Uterus (tissue), 4 donors: ENCODE measurements around the gene LDAH. TPM values are rescaled to one million over a fixed set of nuclear protein-coding genes. Genes with fewer than 3 reads are reported as not detected.

Experiments
- DNase-seq, 2 donors: peaks; one replicate each; pipeline ENCODE4 v3.0.0-alpha.2; 2019 to 2020
- H3K27ac ChIP-seq, 2 donors: fragments of 200-600 bp; sonication (generic); 1 replicate in 1 of 2; 2 replicates in 1 of 2; pipeline ENCODE4 v1.5.1; 2016 to 2018
- H3K27me3 ChIP-seq, 2 donors: fragments of 200-600 bp; sonication (generic); one replicate each; pipeline ENCODE4 v1.5.1; 2018 to 2019; ENCODE audit warnings: control low read depth in 1 of 2
- H3K36me3 ChIP-seq, 2 donors: fragments of 200-600 bp; sonication (generic); one replicate each; pipeline ENCODE4 v1.5.1; 2019; ENCODE audit warnings: control low read depth in 1 of 2
- H3K4me1 ChIP-seq, 2 donors: fragments of 200-600 bp; sonication (generic); one replicate each; pipeline ENCODE4 v1.5.1; 2018 to 2019; ENCODE audit warnings: control low read depth in 1 of 2
- H3K4me3 ChIP-seq, 2 donors: fragments of 200-600 bp; sonication (generic); 1 replicate in 1 of 2; 2 replicates in 1 of 2; pipeline ENCODE4 v1.5.1; 2018 to 2019; ENCODE audit warnings: mild to moderate bottlenecking in 1 of 2
- H3K9me3 ChIP-seq, 2 donors: fragments of 200-600 bp; sonication (generic); one replicate each; pipeline ENCODE4 v1.5.1; 2019; ENCODE audit warnings: control low read depth in 1 of 2
- CTCF ChIP-seq, 4 experiments: fragments of 200-600 bp in 2 of 4; fragments of 450-650 bp in 2 of 4; sonication (generic) in 2 of 4; IDR thresholded peaks; one replicate each; pipeline ENCODE4 v1.5.1; 2016 to 2019; ENCODE audit warnings: antibody characterized with exemption in 4 of 4, mild to moderate bottlenecking in 2 of 4, moderate library complexity in 1 of 4
- POLR2A ChIP-seq, 2 donors: fragments of 450-650 bp; IDR thresholded peaks; one replicate each; pipeline ENCODE4 v1.6.1; 2016; ENCODE audit warnings: antibody characterized with exemption in 2 of 2, mild to moderate bottlenecking in 1 of 2, moderate library complexity in 1 of 2
- intact Hi-C: fragments of 100-400 bp; cut with DNase I; formaldehyde crosslinking; loops from one replicate; pipeline ENCODE4 v1.15.1; 2023; ENCODE audit warnings: low total_unique reads
- total RNA-seq, 4 donors: library from RNA; depleted of rRNA in 3 of 4; stranded (reverse); fragments of >200 nt in 3 of 4; gene quantifications; one replicate each; pipeline versions ENCODE4 v1.1.0 to v1.2.4, GENCODE V29; 2014 to 2023
- donor health status: DM: yes; HTN: yes; CAD: no.

Gene LDAH
- total RNA-seq, 4 donors from 2014 or later = 9.7 to 62.4 (median 19.9) TPM

GRCh38 chr2:20815216-20815615 is 7.7 kb downstream of the LDAH start:
- no peak for DNase-seq
- H3K27me3 ChIP-seq = no peaks in the 10 kb centered on the region
- no peak overlapping the region for H3K4me3 ChIP-seq
- no peak overlapping the region for H3K27ac ChIP-seq
- no peaks in the 10 kb centered on the region for H3K36me3 ChIP-seq
- TF ChIP-seq POLR2A (IDR thresholded peaks at IDR 0.05) (no peak), CTCF (IDR thresholded peaks at IDR 0.05) (no peak)
- no peaks in the 10 kb centered on the region for H3K9me3 ChIP-seq
- intact Hi-C loops = no loop called here
- no peaks in the 10 kb centered on the region for H3K4me1 ChIP-seq

- DNase-seq = no peak
- Histone ChIP-seq H3K27me3 (no peaks in the 10 kb centered on the region), H3K9me3 (no peaks in the 10 kb centered on the region), H3K36me3 (no peaks in the 10 kb centered on the region), H3K27ac (no peak overlapping the region), H3K4me1 (no peaks in the 10 kb centered on the region), H3K4me3 (no peak overlapping the region)
- no peak for TF ChIP-seq POLR2A (IDR thresholded peaks at IDR 0.05)
- no peak for TF ChIP-seq CTCF (IDR thresholded peaks at IDR 0.05)
- intact Hi-C loops = no loop called here
Observed at GRCh38 chr2:20812779-20813178, 10.1 kb downstream of the LDAH start.

- H3K4me1 ChIP-seq = no peaks in the 10 kb centered on the region
- H3K27me3 ChIP-seq = no peaks in the 10 kb centered on the region
- no peaks in the 10 kb centered on the region for H3K36me3 ChIP-seq
- DNase-seq = no peak
- H3K4me3 ChIP-seq = no peak overlapping the region
- no peaks in the 10 kb centered on the region for H3K9me3 ChIP-seq
- intact Hi-C loops = no loop called here
- TF ChIP-seq CTCF (IDR thresholded peaks at IDR 0.05) (no peak), POLR2A (IDR thresholded peaks at IDR 0.05) (no peak)
- H3K27ac ChIP-seq = no peak overlapping the region
Observed at GRCh38 chr2:20806286-20806685, 16.6 kb downstream of the LDAH start.

- no peak overlapping the region for H3K4me3 ChIP-seq
- no peaks in the 10 kb centered on the region for H3K27me3 ChIP-seq
- no peaks in the 10 kb centered on the region for H3K9me3 ChIP-seq
- TF ChIP-seq CTCF (IDR thresholded peaks at IDR 0.05) (no peak), POLR2A (IDR thresholded peaks at IDR 0.05) (no peak)
- no peak overlapping the region for H3K27ac ChIP-seq
- no peaks in the 10 kb centered on the region for H3K4me1 ChIP-seq
- intact Hi-C loops = no loop called here
- H3K36me3 ChIP-seq = no peaks in the 10 kb centered on the region
- DNase-seq = no peak
Observed at GRCh38 chr2:20803974-20804373, 18.9 kb downstream of the LDAH start.

GRCh38 chr2:20803226-20803682 is 19.6 kb downstream of the LDAH start:
- TF ChIP-seq CTCF (IDR thresholded peaks at IDR 0.05) (no peak), POLR2A (IDR thresholded peaks at IDR 0.05) (no peak)
- H3K4me1 ChIP-seq = no peaks in the 10 kb centered on the region
- no peak overlapping the region for H3K4me3 ChIP-seq
- no peak for DNase-seq
- no peak overlapping the region for H3K27ac ChIP-seq
- intact Hi-C loops = no loop called here
- no peaks in the 10 kb centered on the region for H3K9me3 ChIP-seq
- H3K27me3 ChIP-seq = no peaks in the 10 kb centered on the region
- H3K36me3 ChIP-seq = no peaks in the 10 kb centered on the region
